ENCODE results near the gene PLEKHA8.

GRCh38 chr7:30149640-30150272 lies 121.5 kb downstream of the PLEKHA8 start:
- no peak for TF ChIP-seq CTCF (IDR thresholded peaks at IDR 0.05 in 4 of 5, conservative IDR thresholded peaks at IDR 0.05 in 1 of 5)
- no peak for TF ChIP-seq POLR2A (IDR thresholded peaks at IDR 0.05)
